GM12801 (cell line): Measurements from ENCODE around the gene SYT2.

Experiments
- CTCF ChIP-seq: IDR thresholded peaks from one replicate; pipeline ENCODE4 v1.5.1; 2011; ENCODE audit warnings: control low read depth; ENCODE audit not compliant: insufficient read length; ENCODE audit errors: extremely low read depth

The SYT2 gene

GRCh38 chr1:202645097-202645476 is 65.2 kb downstream of the SYT2 start:
- no peak for TF ChIP-seq CTCF

- TF ChIP-seq CTCF, result no peak
Observed at GRCh38 chr1:202644219-202645096, 65.8 kb downstream of the SYT2 start.

- TF ChIP-seq CTCF, result no peak
Observed at GRCh38 chr1:202643397-202644218, 66.6 kb downstream of the SYT2 start.

GRCh38 chr1:202642619-202643291 is 67.5 kb downstream of the SYT2 start:
- TF ChIP-seq CTCF, result no peak

GRCh38 chr1:202642212-202642611 is 68.0 kb downstream of the SYT2 start:
- TF ChIP-seq CTCF, result no peak

GRCh38 chr1:202639500-202639899 is 70.8 kb downstream of the SYT2 start:
- TF ChIP-seq CTCF, result no peak

GRCh38 chr1:202638019-202638700 is 72.1 kb downstream of the SYT2 start:
- no peak for TF ChIP-seq CTCF
